ENCODE data around the gene QPRT. TPM values are rescaled to one million over a fixed set of nuclear protein-coding genes. Genes with fewer than 3 reads are reported as not detected.
"Not testable (repeated sequence)": the region's sequence is repeated elsewhere in the genome, so short reads cannot be mapped to it uniquely, and the experiment has no call there.

Gene QPRT
- total and polyA plus RNA-seq, 2 donors (not counting 1 experiment from before 2014, with no cell fraction given) = 27.7 to 94.0 TPM

GRCh38 chr16:29729116-29729521, 50.1 kb downstream of the QPRT start:
- no peak overlapping the region for H3K27ac ChIP-seq (ENCODE audit: insufficient read depth, low read length)
- H4K20me1 ChIP-seq (ENCODE audit: control insufficient read depth, extremely low read depth, insufficient read depth, low read length) = no peaks in the 10 kb centered on the region
- DNase-seq (ENCODE audit: low read depth in 2 of 2) = peak; percentile 41 to 56
- H3K36me3 ChIP-seq (ENCODE audit: control insufficient read depth, insufficient read depth, low read length) = no peaks in the 10 kb centered on the region
- no peaks in the 10 kb centered on the region for H3K79me2 ChIP-seq (ENCODE audit: control insufficient read depth, insufficient read depth, low read length)
- H3K4me3 ChIP-seq (replicated peaks in 1 of 4; ENCODE audit: control extremely low read depth in 1 of 4, insufficient read depth in 1 of 4, low read depth in 3 of 4, low read length in 4 of 4) = no peak overlapping the region
- H3K4me1 ChIP-seq (ENCODE audit: control insufficient read depth, extremely low read depth, insufficient read depth, low read length) = no peaks in the 10 kb centered on the region
- TF ChIP-seq EZH2 (IDR thresholded peaks at IDR 0.05; ENCODE audit: low read length, missing control alignments) (no peak), CTCF (conservative IDR thresholded peaks at IDR 0.05 in 1 of 2, IDR thresholded peaks at IDR 0.05 in 1 of 2; ENCODE audit: low read depth in 1 of 2, low read length in 2 of 2) (peak; percentile 59 to 72)
- no peaks in the 10 kb centered on the region for H3K9me3 ChIP-seq (ENCODE audit: control insufficient read depth, insufficient read depth, low read depth, low read length)
- no peak overlapping the region for H3K9ac ChIP-seq (ENCODE audit: insufficient read depth, low read length)
- no peak overlapping the region for H3K4me2 ChIP-seq (ENCODE audit: extremely low read depth, insufficient read depth, low read length)
- peaks cover 3% of the 10 kb centered on the region for H3K27me3 ChIP-seq (ENCODE audit: control insufficient read depth, insufficient read depth, low read length)
- H2AFZ ChIP-seq (ENCODE audit: low read length) = no peak overlapping the region

GRCh38 chr16:29730649-29731048, 51.7 kb downstream of the QPRT start:
- no peak for TF ChIP-seq EZH2 (IDR thresholded peaks at IDR 0.05; ENCODE audit: low read length, missing control alignments)
- no peak for TF ChIP-seq CTCF (conservative IDR thresholded peaks at IDR 0.05 in 1 of 2, IDR thresholded peaks at IDR 0.05 in 1 of 2; ENCODE audit: low read depth in 1 of 2, low read length in 2 of 2)
- DNase-seq (ENCODE audit: low read depth in 2 of 2) = no peak
- H3K4me3 ChIP-seq (replicated peaks in 1 of 4; ENCODE audit: control extremely low read depth in 1 of 4, insufficient read depth in 1 of 4, low read depth in 3 of 4, low read length in 4 of 4) = no peak overlapping the region
- H4K20me1 ChIP-seq (ENCODE audit: control insufficient read depth, extremely low read depth, insufficient read depth, low read length) = no peaks in the 10 kb centered on the region
- no peak overlapping the region for H3K9ac ChIP-seq (ENCODE audit: insufficient read depth, low read length)
- no peaks in the 10 kb centered on the region for H3K4me1 ChIP-seq (ENCODE audit: control insufficient read depth, extremely low read depth, insufficient read depth, low read length)
- H2AFZ ChIP-seq (ENCODE audit: low read length) = no peak overlapping the region
- no peak overlapping the region for H3K27ac ChIP-seq (ENCODE audit: insufficient read depth, low read length)
- H3K9me3 ChIP-seq (ENCODE audit: control insufficient read depth, insufficient read depth, low read depth, low read length) = no peaks in the 10 kb centered on the region
- H3K27me3 ChIP-seq (ENCODE audit: control insufficient read depth, insufficient read depth, low read length) = peaks cover 3% of the 10 kb centered on the region
- H3K36me3 ChIP-seq (ENCODE audit: control insufficient read depth, insufficient read depth, low read length) = no peaks in the 10 kb centered on the region
- no peaks in the 10 kb centered on the region for H3K79me2 ChIP-seq (ENCODE audit: control insufficient read depth, insufficient read depth, low read length)
- no peak overlapping the region for H3K4me2 ChIP-seq (ENCODE audit: extremely low read depth, insufficient read depth, low read length)

GRCh38 chr16:29731768-29732601, 53.0 kb downstream of the QPRT start:
- not testable (repeated sequence) for H3K27ac ChIP-seq (ENCODE audit: insufficient read depth, low read length); H2AFZ ChIP-seq (ENCODE audit: low read length); H3K27me3 ChIP-seq (ENCODE audit: control insufficient read depth, insufficient read depth, low read length); H3K36me3 ChIP-seq (ENCODE audit: control insufficient read depth, insufficient read depth, low read length); H3K4me3 ChIP-seq (replicated peaks in 1 of 4; ENCODE audit: control extremely low read depth in 1 of 4, insufficient read depth in 1 of 4, low read depth in 3 of 4, low read length in 4 of 4); DNase-seq (ENCODE audit: low read depth in 2 of 2); H3K4me1 ChIP-seq (ENCODE audit: control insufficient read depth, extremely low read depth, insufficient read depth, low read length); H3K4me2 ChIP-seq (ENCODE audit: extremely low read depth, insufficient read depth, low read length); H4K20me1 ChIP-seq (ENCODE audit: control insufficient read depth, extremely low read depth, insufficient read depth, low read length); H3K79me2 ChIP-seq (ENCODE audit: control insufficient read depth, insufficient read depth, low read length); H3K9me3 ChIP-seq (ENCODE audit: control insufficient read depth, insufficient read depth, low read depth, low read length); H3K9ac ChIP-seq (ENCODE audit: insufficient read depth, low read length)
